Epithelial cell of esophagus (primary cell): ENCODE results near the gene MAP4K5.
"Not testable (repeated sequence)": the region's sequence is repeated elsewhere in the genome, so short reads cannot be mapped to it uniquely, and the experiment has no call there.

Experiments
- DNase-seq: peaks from one replicate; pipeline ENCODE4 v3.0.0; 2010; ENCODE audit warnings: low read depth
- H3K4me3 ChIP-seq: 2 replicates; pipeline ENCODE4 v1.5.1; 2011; ENCODE audit warnings: mild to moderate bottlenecking, low read length, control low read depth
- CTCF ChIP-seq: IDR thresholded peaks from 2 replicates; pipeline ENCODE4 v1.5.1; 2011; ENCODE audit warnings: low read depth, mild to moderate bottlenecking, low read length, control low read depth, inconsistent platforms; ENCODE audit not compliant: insufficient read depth; ENCODE audit errors: missing control alignments

Gene MAP4K5

GRCh38 chr14:50510157-50510556, 22.2 kb downstream of the MAP4K5 start:
- no peak for TF ChIP-seq CTCF
- no peak overlapping the region for H3K4me3 ChIP-seq
- DNase-seq = no peak

- H3K4me3 ChIP-seq, DNase-seq: not testable (repeated sequence)
These were observed 25.3 kb downstream of the MAP4K5 start for GRCh38 chr14:50507078-50507477.

GRCh38 chr14:50501642-50502041, 30.7 kb downstream of the MAP4K5 start:
- no peak overlapping the region for H3K4me3 ChIP-seq
- no peak for TF ChIP-seq CTCF
- peak; percentile 72 for DNase-seq

- no peak for TF ChIP-seq CTCF
- no peak for DNase-seq
- H3K4me3 ChIP-seq = no peak overlapping the region
These were observed 35.0 kb downstream of the MAP4K5 start for GRCh38 chr14:50497351-50497750.

DNA sequence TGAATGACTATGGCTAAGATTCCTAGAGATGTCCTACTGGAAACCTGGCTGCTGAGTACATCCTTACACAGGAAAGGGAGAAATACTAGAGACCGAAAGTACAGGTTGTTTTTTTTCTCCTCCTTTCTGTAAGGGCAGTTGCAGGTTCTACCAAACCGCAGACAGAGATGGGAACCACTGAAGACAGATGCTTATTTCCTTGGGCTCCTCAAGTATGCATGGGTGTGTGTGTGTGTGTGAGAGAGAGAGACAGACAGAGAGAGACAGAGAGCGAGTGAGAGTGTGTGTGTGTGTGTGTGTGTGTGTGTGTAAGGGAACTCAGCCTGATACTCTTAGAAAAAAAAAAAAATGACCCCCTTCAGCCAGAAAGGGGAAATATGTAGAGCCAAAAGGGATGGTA, 42.5 kb downstream of the MAP4K5 start:
- no peak for TF ChIP-seq CTCF
- H3K4me3 ChIP-seq = no peak overlapping the region
- DNase-seq = no peak

DNA sequence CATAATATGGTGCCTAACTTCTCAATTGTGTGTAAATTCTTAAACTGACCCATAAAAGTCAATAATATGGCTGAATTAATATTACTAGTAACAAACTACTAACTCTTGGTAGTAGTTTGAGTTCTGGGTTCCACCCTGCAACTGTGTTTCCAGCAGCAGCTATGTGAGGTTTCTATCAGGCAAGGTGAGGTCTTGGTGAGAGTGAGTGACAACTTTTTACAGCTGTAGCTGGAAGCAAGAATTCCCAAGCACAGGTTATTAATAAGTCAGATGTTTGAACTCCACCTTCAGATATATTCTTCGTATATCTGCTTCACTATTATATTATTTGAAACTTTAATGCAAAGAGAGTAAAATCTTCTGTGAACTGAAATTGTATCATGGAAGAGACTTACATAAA, 43.8 kb downstream of the MAP4K5 start:
- H3K4me3 ChIP-seq = no peak overlapping the region
- no peak for TF ChIP-seq CTCF
- DNase-seq = no peak

DNA sequence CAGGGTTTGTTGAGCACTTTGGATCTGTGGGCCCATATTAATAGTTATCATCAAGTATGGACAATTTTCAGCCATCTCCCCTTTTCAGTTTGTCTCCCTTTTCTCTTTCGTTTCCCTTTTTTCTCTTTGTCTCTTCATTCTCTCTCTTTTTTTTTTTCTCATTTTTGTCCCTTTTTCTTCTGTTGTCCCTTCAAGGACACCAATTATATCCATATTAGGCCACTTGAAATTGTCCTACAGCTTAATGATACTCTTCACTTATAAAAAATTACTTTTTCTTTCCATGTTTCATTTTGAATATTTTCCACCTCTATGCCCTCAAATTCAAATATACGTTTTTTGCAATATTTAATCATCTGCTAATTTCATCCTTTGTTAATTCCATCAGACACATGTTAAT, 53.3 kb downstream of the MAP4K5 start:
- TF ChIP-seq CTCF = no peak
- no peak for DNase-seq
- no peak overlapping the region for H3K4me3 ChIP-seq

DNA sequence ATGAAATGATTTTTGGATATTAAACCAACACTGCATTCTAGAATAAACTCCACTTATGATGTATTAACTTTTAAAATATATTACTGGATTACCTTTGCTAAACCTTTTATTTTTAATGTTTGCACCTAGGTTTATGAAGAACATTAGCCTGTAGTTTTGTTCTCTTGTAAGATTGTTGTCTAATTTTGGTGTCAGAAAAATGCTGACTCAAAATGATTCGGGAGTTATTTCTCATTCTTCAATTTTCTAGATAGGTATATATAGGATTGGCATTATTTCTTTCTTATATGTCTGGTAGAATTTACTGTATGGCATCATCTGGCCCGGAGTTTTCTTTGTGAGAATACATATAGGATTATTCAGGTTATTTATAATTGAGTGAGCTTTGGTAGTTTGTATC, 54.6 kb downstream of the MAP4K5 start:
- H3K4me3 ChIP-seq = no peak overlapping the region
- no peak for TF ChIP-seq CTCF
- DNase-seq = no peak
